Pancreas (tissue), 10 donors: Measurements from ENCODE around the gene TMEM154. TPM values are rescaled to one million over a fixed set of nuclear protein-coding genes. Genes with fewer than 3 reads are reported as not detected.

ENCODE experiments used
- ATAC-seq, 4 donors: fragments of 200-7000 bp; cut with Tn5 transposase; one replicate each; pipeline versions ENCODE4 v1.8.0 to v1.9.1; 2020; ENCODE audit warnings: mild to moderate bottlenecking in 4 of 4, moderate library complexity in 4 of 4
- DNase-seq, 6 donors: peaks; one replicate each; pipeline ENCODE4 v3.0.0-alpha.2; 2020
- FAIRE-seq: peaks from 2 replicates; lab custom pipeline; 2012; peaks lifted over from hg19 to GRCh38; lab: Jason Lieb, UNC
- H3K27ac ChIP-seq, 4 donors: fragments of 200-600 bp; sonication (generic); 1 replicate in 3 of 4; 2 replicates in 1 of 4; pipeline versions ENCODE4 v1.5.0 to v1.8.0; 2020
- H3K27me3 ChIP-seq, 4 donors: fragments of 200-600 bp; one replicate each; pipeline ENCODE4 v1.8.0; 2021
- H3K36me3 ChIP-seq, 3 donors: fragments of 200-600 bp; sonication (generic) in 1 of 3; one replicate each; pipeline versions ENCODE4 v1.5.0 to v1.8.0; 2020 to 2021
- H3K4me1 ChIP-seq, 3 donors: fragments of 200-600 bp; one replicate each; pipeline ENCODE4 v1.8.0; 2021
- H3K4me3 ChIP-seq, 4 donors: fragments of 200-600 bp; sonication (generic) in 2 of 4; one replicate each; pipeline versions ENCODE4 v1.5.0 to v1.8.0; 2020 to 2021
- H3K9me3 ChIP-seq, 4 donors: fragments of 200-600 bp; one replicate each; pipeline ENCODE4 v1.8.0; 2021
- CTCF ChIP-seq, 4 donors: fragments of 200-600 bp; sonication (generic) in 3 of 4; IDR thresholded peaks; one replicate each; pipeline versions ENCODE4 v1.5.0 to v1.8.0; 2021; ENCODE audit warnings: antibody characterized with exemption in 4 of 4
- WGBS, 2 donors: extraction: QIAGEN DNeasy Blood & Tissue Kit; methylation state at CpG; one replicate each; pipeline ENCODE4 v1.1.7; 2013; 5-methylcytosine and 5-hydroxymethylcytosine counted together
- intact Hi-C, 3 donors: fragments of 100-400 bp; cut with DNase I; formaldehyde crosslinking; loops; one replicate each; pipeline versions ENCODE4 v1.11.1 to v1.14.2; 2022
- polyA plus RNA-seq, 2 donors: library from polyadenylated mRNA; stranded (reverse); fragments of 200-250 nt; gene quantifications; one replicate each; pipeline ENCODE4 v1.2.3, GENCODE V29; 2013
- total RNA-seq, 6 donors: library from RNA; stranded (reverse); fragmentation: NEBNext Ultra II Directional in 4 of 6; extraction: Animal tissue kit (Norgen Biotek cat#: 25700) in 4 of 6; gene quantifications; one replicate each; pipeline versions ENCODE4 v1.2.1 to v1.2.4, GENCODE V29; 2021 to 2023
- donor health status: healthy with polysubstance abuse.
- donor health status: DM: no; HTN: no; CAD: no; lungs with moderate emphysema.
- donor health status: DM: no; HTN: no; CAD: no.
- donor health status: control.
- donor health status: control.
- donor health status: Bipolar disorder and iron deficiency.
- donor health status: DM: yes; HTN: yes; CAD: no.
- donor health status: DM: no; HTN: no; CAD: no.
- donor health status: DM: no; HTN: no; CAD: no.
- donor health status: DM: yes; HTN: yes; CAD: no.

The TMEM154 gene
- total and polyA plus RNA-seq, 8 donors: 0.05 to 3.3 (median 0.48) TPM

GRCh38 chr4:152618971-152619370 lies 60.8 kb downstream of the TMEM154 start:
- DNase-seq (no peak), ATAC-seq (no peak), FAIRE-seq (no peak)
- H3K9me3 ChIP-seq: no peaks in the 10 kb centered on the region
- WGBS, 2 donors: 84 to 90% methylated on average over 4 of the region's 4 CpGs
- H3K27ac ChIP-seq: no peak overlapping the region
- H3K36me3 ChIP-seq: no peaks in the 10 kb centered on the region
- H3K4me3 ChIP-seq: no peak overlapping the region
- no peaks in the 10 kb centered on the region for H3K27me3 ChIP-seq
- intact Hi-C loops: no loop called here
- no peak for TF ChIP-seq CTCF (IDR thresholded peaks at IDR 0.05)
- H3K4me1 ChIP-seq: no peaks in the 10 kb centered on the region

- no peak for ATAC-seq
- Histone ChIP-seq H3K36me3 (no peaks in the 10 kb centered on the region), H3K27ac (no peak overlapping the region), H3K9me3 (no peaks in the 10 kb centered on the region), H3K27me3 (no peaks in the 10 kb centered on the region), H3K4me1 (no peaks in the 10 kb centered on the region), H3K4me3 (no peak overlapping the region)
- intact Hi-C loops: no loop called here
- no peak for DNase-seq
- TF ChIP-seq CTCF (IDR thresholded peaks at IDR 0.05): no peak
- 75 to 86% methylated on average over 3 of the region's 3 CpGs for WGBS, 2 donors
- no peak for FAIRE-seq
These were observed 63.0 kb downstream of the TMEM154 start for GRCh38 chr4:152616804-152617203.

- intact Hi-C loops: no loop called here
- TF ChIP-seq CTCF (IDR thresholded peaks at IDR 0.05): no peak
- Histone ChIP-seq H3K27me3 (no peaks in the 10 kb centered on the region), H3K4me1 (no peaks in the 10 kb centered on the region), H3K36me3 (no peaks in the 10 kb centered on the region), H3K4me3 (no peak overlapping the region), H3K27ac (no peak overlapping the region), H3K9me3 (no peaks in the 10 kb centered on the region)
- FAIRE-seq (no peak), ATAC-seq (no peak), DNase-seq (no peak)
- 70 to 71% methylated on average over 11 of the region's 11 CpGs for WGBS, 2 donors
These were observed 65.7 kb downstream of the TMEM154 start for GRCh38 chr4:152613841-152614721.

- H3K9me3 ChIP-seq: no peaks in the 10 kb centered on the region
- H3K27ac ChIP-seq: no peak overlapping the region
- intact Hi-C loops: no loop called here
- H3K4me1 ChIP-seq: no peaks in the 10 kb centered on the region
- FAIRE-seq: no peak
- no peaks in the 10 kb centered on the region for H3K27me3 ChIP-seq
- H3K4me3 ChIP-seq: no peak overlapping the region
- 37 to 49% methylated on average over 3 of the region's 3 CpGs for WGBS, 2 donors
- no peak for DNase-seq
- no peaks in the 10 kb centered on the region for H3K36me3 ChIP-seq
- TF ChIP-seq CTCF (IDR thresholded peaks at IDR 0.05): no peak
- no peak for ATAC-seq
These were observed 66.4 kb downstream of the TMEM154 start for GRCh38 chr4:152613351-152613750.

- H3K27me3 ChIP-seq: no peaks in the 10 kb centered on the region
- no peaks in the 10 kb centered on the region for H3K36me3 ChIP-seq
- no peak overlapping the region for H3K4me3 ChIP-seq
- FAIRE-seq: no peak
- ATAC-seq: no peak
- DNase-seq: no peak
- H3K27ac ChIP-seq: no peak overlapping the region
- H3K9me3 ChIP-seq: no peaks in the 10 kb centered on the region
- H3K4me1 ChIP-seq: no peaks in the 10 kb centered on the region
- TF ChIP-seq CTCF (IDR thresholded peaks at IDR 0.05): no peak
- intact Hi-C loops: no loop called here
These were observed 69.7 kb downstream of the TMEM154 start for GRCh38 chr4:152610131-152610530.
